Kidney (tissue), 14 donors: Measurements from ENCODE around the gene TUBB2B. TPM values are rescaled to one million over a fixed set of nuclear protein-coding genes. Genes with fewer than 3 reads are reported as not detected.
A peak's percentile ranks its signal among the peaks of the same experiment; 100 is the strongest.

ENCODE experiments used
- DNase-seq, 5 donors: peaks; one replicate each; pipeline ENCODE4 v3.0.0-alpha.2; 2013 to 2020
- FAIRE-seq: peaks from 2 replicates; lab custom pipeline; 2012; peaks lifted over from hg19 to GRCh38; lab: Jason Lieb, UNC
- H3K27ac ChIP-seq, 2 donors: one replicate each; pipeline ENCODE4 v1.7.0; 2013; ENCODE audit warnings: low read depth in 2 of 2, low read length in 2 of 2, inconsistent platforms in 1 of 2
- H3K27me3 ChIP-seq: one replicate; pipeline ENCODE4 v1.7.1; 2013; ENCODE audit warnings: low read length, inconsistent platforms; ENCODE audit not compliant: control insufficient read depth, insufficient read depth
- H3K36me3 ChIP-seq, 3 donors: one replicate each; pipeline versions ENCODE4 v1.7.0 to v1.7.1; 2013; ENCODE audit warnings: low read length in 3 of 3, control low read depth in 1 of 3, inconsistent platforms in 1 of 3; ENCODE audit not compliant: insufficient read depth in 3 of 3, control insufficient read depth in 2 of 3
- H3K4me1 ChIP-seq, 3 donors: one replicate each; pipeline versions ENCODE4 v1.7.0 to v1.7.1; 2013; ENCODE audit warnings: low read length in 3 of 3, inconsistent platforms in 1 of 3, low read depth in 1 of 3; ENCODE audit not compliant: control insufficient read depth in 2 of 3, insufficient read depth in 2 of 3
- H3K4me3 ChIP-seq, 3 donors: one replicate each; pipeline versions ENCODE4 v1.7.0 to v1.8.1; 2013; ENCODE audit warnings: low read length in 3 of 3, control low read depth in 1 of 3, inconsistent platforms in 1 of 3
- H3K9ac ChIP-seq, 3 donors: one replicate each; pipeline versions ENCODE4 v1.7.0 to v1.7.1; 2013; ENCODE audit warnings: low read length in 3 of 3, control low read depth in 1 of 3, inconsistent platforms in 1 of 3
- H3K9me3 ChIP-seq, 3 donors: one replicate each; pipeline versions ENCODE4 v1.7.0 to v1.7.1; 2013; ENCODE audit warnings: low read length in 3 of 3, control low read depth in 1 of 3, inconsistent platforms in 1 of 3; ENCODE audit not compliant: control insufficient read depth in 2 of 3, insufficient read depth in 1 of 3
- CTCF ChIP-seq: IDR thresholded peaks from 3 replicates; pipeline ENCODE4 v1.5.1; 2012; ENCODE audit warnings: mild to moderate bottlenecking, moderate library complexity, borderline replicate concordance; ENCODE audit not compliant: insufficient read depth; ENCODE audit errors: extremely low read depth
- intact Hi-C: fragments of 100-400 bp; cut with DNase I; formaldehyde crosslinking; loops from one replicate; pipeline ENCODE4 v1.11.1; 2022
- polyA plus RNA-seq: library from polyadenylated mRNA; stranded (reverse); fragments of 350-450 nt; fragmentation: Illumina TruSeq; extraction: RNeasy Lipid Tissue Mini Kit (QIAGEN cat#74804); gene quantifications from one replicate; pipeline ENCODE4 v1.2.3, GENCODE V29; 2014; ENCODE audit warnings: low read depth, low replicate concordance; ENCODE audit not compliant: insufficient read depth
- total RNA-seq: library from RNA; stranded (reverse); fragmentation: NEBNext Ultra II Directional; extraction: Animal tissue kit (Norgen Biotek cat#: 25700); gene quantifications from one replicate; pipeline ENCODE4 v1.2.1, GENCODE V29; 2021
- donor health status: control.
- donor health status: control.
- donor health status: control.
- donor health status: control.
- donor health status: control.
- donor health status: DM: yes; HTN: yes; CAD: no.
- donor health status: Normal renal cell carcinoma (clear cell type).

The TUBB2B gene
- total and polyA plus RNA-seq, 2 donors from 2014 or later, result 34.2 to 46.1 TPM

GRCh38 chr6:3252861-3253596 lies 25.6 kb upstream of the TUBB2B start:
- TF ChIP-seq CTCF, result no peak
- no peak overlapping the region for H3K27ac ChIP-seq
- DNase-seq (peak in 1 of 5 donors; percentile 79), FAIRE-seq (no peak)
- H3K9ac ChIP-seq, result no peak overlapping the region
- H3K4me3 ChIP-seq, result no peak overlapping the region
- no peaks in the 10 kb centered on the region for H3K27me3 ChIP-seq
- no peaks in the 10 kb centered on the region for H3K9me3 ChIP-seq
- no peaks in the 10 kb centered on the region for H3K36me3 ChIP-seq
- intact Hi-C loops, result no loop called here
- H3K4me1 ChIP-seq, result peaks cover 0 to 4% (median 2%) of the 10 kb centered on the region in 3 donors

GRCh38 chr6:3252369-3252768 lies 24.9 kb upstream of the TUBB2B start:
- Histone ChIP-seq H3K36me3 (no peaks in the 10 kb centered on the region), H3K27me3 (no peaks in the 10 kb centered on the region), H3K9me3 (no peaks in the 10 kb centered on the region), H3K4me1 (peaks cover 0 to 4% (median 2%) of the 10 kb centered on the region in 3 donors), H3K27ac (no peak overlapping the region), H3K9ac (no peak overlapping the region), H3K4me3 (no peak overlapping the region)
- intact Hi-C loops, result no loop called here
- FAIRE-seq (no peak), DNase-seq (no peak)
- TF ChIP-seq CTCF, result no peak

GRCh38 chr6:3251462-3252314 lies 24.2 kb upstream of the TUBB2B start:
- H3K4me3 ChIP-seq, result peak overlapping the region in 1 of 3 donors; percentile 16
- FAIRE-seq, result no peak

More at GRCh38 chr6:3251462-3252314, 24.2 kb upstream of the TUBB2B start:
- H3K4me1 ChIP-seq, result peaks cover 0 to 4% (median 2%) of the 10 kb centered on the region in 3 donors
- TF ChIP-seq CTCF, result peak; percentile 99
- intact Hi-C loops, result no loop called here
- no peaks in the 10 kb centered on the region for H3K9me3 ChIP-seq
- peak; percentile 87 to 92 (median 90) for DNase-seq
- H3K27me3 ChIP-seq, result no peaks in the 10 kb centered on the region
- H3K9ac ChIP-seq, result no peak overlapping the region
- H3K27ac ChIP-seq, result no peak overlapping the region
- H3K36me3 ChIP-seq, result no peaks in the 10 kb centered on the region
